Adrenal gland (tissue), 12 donors: ENCODE data around the gene PTPN3. TPM values are rescaled to one million over a fixed set of nuclear protein-coding genes. Genes with fewer than 3 reads are reported as not detected.

Source experiments
- DNase-seq, 7 donors: peaks; one replicate each; pipeline ENCODE4 v3.0.0-alpha.2; 2019 to 2020
- H3K27ac ChIP-seq, 5 donors: fragments of 200-600 bp; sonication (generic) in 4 of 5; 1 replicate in 3 of 5; 2 replicates in 2 of 5; pipeline versions ENCODE4 v1.5.1 to v1.8.0; 2016 to 2020; ENCODE audit warnings: mild to moderate bottlenecking in 1 of 5
- H3K27me3 ChIP-seq: fragments of 200-600 bp; 2 replicates; pipeline ENCODE4 v1.8.0; 2021
- H3K36me3 ChIP-seq, 2 donors: fragments of 200-600 bp; replicated peaks in 1 of 2; 1 replicate in 1 of 2; 2 replicates in 1 of 2; pipeline versions ENCODE4 v1.5.1 to v1.8.0; 2018 to 2022
- H3K4me1 ChIP-seq, 2 donors: fragments of 200-600 bp; replicated peaks in 1 of 2; 1 replicate in 1 of 2; 2 replicates in 1 of 2; pipeline versions ENCODE4 v1.5.1 to v1.8.0; 2018 to 2021
- H3K4me3 ChIP-seq, 4 donors: fragments of 200-600 bp; sonication (generic) in 3 of 4; one replicate each; pipeline ENCODE4 v1.5.1; 2016 to 2018
- H3K9me3 ChIP-seq, 3 donors: fragments of 200-600 bp; sonication (generic) in 1 of 3; replicated peaks in 1 of 3; 1 replicate in 2 of 3; 2 replicates in 1 of 3; pipeline versions ENCODE4 v1.5.1 to v1.8.0; 2016 to 2021
- CTCF ChIP-seq, 6 experiments: fragments of 450-650 bp in 4 of 6; fragments of 200-600 bp in 2 of 6; sonication (generic) in 1 of 6; IDR thresholded peaks; 1 replicate in 5 of 6; 2 replicates in 1 of 6; pipeline versions ENCODE4 v1.5.1 to v1.8.0; 2016 to 2021; ENCODE audit warnings: antibody characterized with exemption in 6 of 6, mild to moderate bottlenecking in 2 of 6, moderate library complexity in 1 of 6
- POLR2A ChIP-seq, 2 donors: fragments of 450-650 bp; IDR thresholded peaks; one replicate each; pipeline ENCODE4 v1.6.1; 2017; ENCODE audit warnings: antibody characterized with exemption in 2 of 2, mild to moderate bottlenecking in 2 of 2, moderate library complexity in 1 of 2
- WGBS, 4 donors: extraction: QIAGEN DNeasy Blood & Tissue Kit in 2 of 4; methylation state at CpG; one replicate each; pipeline versions ENCODE4 v1.1.5 to v1.1.7; 2013 to 2017; 5-methylcytosine and 5-hydroxymethylcytosine counted together
- intact Hi-C, 2 donors: fragments of 100-400 bp; cut with DNase I; formaldehyde crosslinking; loops; one replicate each; pipeline versions ENCODE4 v1.14.1 to v1.15.0; 2022 to 2023
- polyA plus RNA-seq, 3 donors: library from polyadenylated mRNA; stranded (reverse); fragments of 200-250 nt in 2 of 3; fragments of 350-450 nt in 1 of 3; fragmentation: Illumina TruSeq in 1 of 3; extraction: RNeasy Lipid Tissue Mini Kit (QIAGEN cat#74804) in 1 of 3; gene quantifications; one replicate each; pipeline ENCODE4 v1.2.3, GENCODE V29; 2013 to 2014
- total RNA-seq, 9 donors: library from RNA; depleted of rRNA in 4 of 9; stranded (reverse); fragments of >200 nt in 4 of 9; fragments of 120-200 nt in 1 of 9; fragmentation: NEBNext Ultra II Directional in 1 of 9; extraction: Animal tissue kit (Norgen Biotek cat#: 25700) in 1 of 9; gene quantifications; one replicate each; pipeline versions ENCODE4 v1.1.0 to v1.2.4, GENCODE V29; 2013 to 2023
- donor health status: healthy with polysubstance abuse.
- donor health status: Bipolar disorder and iron deficiency.
- donor health status: DM: yes; HTN: yes; CAD: no.
- donor health status: DM: no; HTN: no; CAD: no.
- donor health status: DM: no; HTN: no; CAD: no.
- donor health status: DM: yes; HTN: yes; CAD: no.

PTPN3 gene
- total and polyA plus RNA-seq, 12 donors, result 1.6 to 6.1 (median 3.0) TPM

- intact Hi-C loops, result no loop called here
- no peaks in the 10 kb centered on the region for H3K27me3 ChIP-seq
- no peak for TF ChIP-seq POLR2A (IDR thresholded peaks at IDR 0.05)
- TF ChIP-seq CTCF (IDR thresholded peaks at IDR 0.05), result no peak
- 84 to 87% (median 87%) methylated on average over 20 to 21 of the region's 21 CpGs for WGBS, 4 donors
- H3K9me3 ChIP-seq, result no peaks in the 10 kb centered on the region
- no peaks in the 10 kb centered on the region for H3K4me1 ChIP-seq
- H3K36me3 ChIP-seq, result no peaks in the 10 kb centered on the region
- no peak for DNase-seq
- H3K4me3 ChIP-seq, result no peak overlapping the region
- H3K27ac ChIP-seq, result no peak overlapping the region
Measured at GRCh38 chr9:109355564-109356297, 142.4 kb downstream of the PTPN3 start.

GRCh38 chr9:109354190-109354589 lies 143.9 kb downstream of the PTPN3 start:
- H3K27me3 ChIP-seq, result no peaks in the 10 kb centered on the region
- TF ChIP-seq POLR2A (IDR thresholded peaks at IDR 0.05), result no peak
- no peak for TF ChIP-seq CTCF (IDR thresholded peaks at IDR 0.05)
- H3K4me3 ChIP-seq, result no peak overlapping the region
- H3K9me3 ChIP-seq, result no peaks in the 10 kb centered on the region
- intact Hi-C loops, result no loop called here
- H3K27ac ChIP-seq, result no peak overlapping the region
- no peaks in the 10 kb centered on the region for H3K36me3 ChIP-seq
- H3K4me1 ChIP-seq, result peaks cover 0 to 6% of the 10 kb centered on the region in 2 donors
- no peak for DNase-seq
- 58 to 82% (median 66%) methylated on average over 2 of the region's 2 CpGs for WGBS, 4 donors

- DNase-seq, result no peak
- no peak for TF ChIP-seq POLR2A (IDR thresholded peaks at IDR 0.05)
- intact Hi-C loops, result no loop called here
- no peak overlapping the region for H3K27ac ChIP-seq
- no peak overlapping the region for H3K4me3 ChIP-seq
- H3K4me1 ChIP-seq, result peaks cover 0 to 6% of the 10 kb centered on the region in 2 donors
- H3K9me3 ChIP-seq, result no peaks in the 10 kb centered on the region
- H3K36me3 ChIP-seq, result no peaks in the 10 kb centered on the region
- WGBS, 4 donors, result 61 to 81% (median 79%) methylated on average over 5 of the region's 5 CpGs
- H3K27me3 ChIP-seq, result no peaks in the 10 kb centered on the region
Measured at GRCh38 chr9:109351032-109351431, 147.1 kb downstream of the PTPN3 start.

GRCh38 chr9:109349421-109349846 lies 148.7 kb downstream of the PTPN3 start:
- Histone ChIP-seq H3K36me3 (no peaks in the 10 kb centered on the region), H3K27me3 (no peaks in the 10 kb centered on the region), H3K4me3 (no peak overlapping the region), H3K4me1 (peaks cover 0 to 6% of the 10 kb centered on the region in 2 donors), H3K27ac (no peak overlapping the region), H3K9me3 (no peaks in the 10 kb centered on the region)
- no peak for TF ChIP-seq CTCF (IDR thresholded peaks at IDR 0.05)
- TF ChIP-seq POLR2A (IDR thresholded peaks at IDR 0.05), result no peak
- intact Hi-C loops, result no loop called here
- DNase-seq, result peak; percentile 35 to 76 (median 57)

- Histone ChIP-seq H3K4me1 (peaks cover 0 to 6% of the 10 kb centered on the region in 2 donors), H3K36me3 (no peaks in the 10 kb centered on the region), H3K4me3 (no peak overlapping the region), H3K27me3 (no peaks in the 10 kb centered on the region), H3K9me3 (no peaks in the 10 kb centered on the region), H3K27ac (no peak overlapping the region)
- WGBS, 4 donors, result 77 to 85% (median 82%) methylated on average over 3 of the region's 3 CpGs
- no peak for DNase-seq
- no peak for TF ChIP-seq POLR2A (IDR thresholded peaks at IDR 0.05)
- no peak for TF ChIP-seq CTCF (IDR thresholded peaks at IDR 0.05)
- intact Hi-C loops, result no loop called here
Measured at GRCh38 chr9:109346904-109347303, 151.2 kb downstream of the PTPN3 start.
